Activated T-cell treated with anti-CD3 and anti-CD28 coated beads, Interleukin-2, amount 50 U/mL, for 24 hours (primary cell): ENCODE results near the gene GIPC1.
"Not testable (repeated sequence)": the region's sequence is repeated elsewhere in the genome, so short reads cannot be mapped to it uniquely, and the experiment has no call there.

Experiments used
- DNase-seq: peaks from one replicate; pipeline ENCODE4 v3.0.0-alpha.2; 2020
- H3K27ac Mint-ChIP-seq: 2 replicates; pipeline ENCODE4 v1.8.0; 2020; ENCODE audit warnings: mild to moderate bottlenecking, mixed read lengths
- H3K27me3 Mint-ChIP-seq: 2 replicates; pipeline ENCODE4 v1.8.0; 2020; ENCODE audit warnings: mixed read lengths
- H3K36me3 Mint-ChIP-seq: 2 replicates; pipeline ENCODE4 v1.8.0; 2020; ENCODE audit warnings: low read depth, mixed read lengths
- H3K4me1 Mint-ChIP-seq: 2 replicates; pipeline ENCODE4 v1.8.0; 2020; ENCODE audit warnings: low read depth, mixed read lengths
- H3K4me3 Mint-ChIP-seq: 2 replicates; pipeline ENCODE4 v1.8.0; 2020; ENCODE audit warnings: mild to moderate bottlenecking, moderate library complexity, mixed read lengths
- H3K9me3 Mint-ChIP-seq: 2 replicates; pipeline ENCODE4 v1.8.0; 2020; ENCODE audit warnings: mixed read lengths

Gene GIPC1

GRCh38 chr19:14473073-14473977, 22.6 kb downstream of the GIPC1 start:
- Mint-ChIP-seq H3K4me3 (peak overlapping the region; percentile 15), H3K36me3 (peaks cover 39% of the 10 kb centered on the region), H3K9me3 (no peaks in the 10 kb centered on the region), H3K4me1 (peaks cover 35% of the 10 kb centered on the region), H3K27me3 (peaks cover 25% of the 10 kb centered on the region), H3K27ac (no peak overlapping the region)
- no peak for DNase-seq

GRCh38 chr19:14472202-14472938, 23.6 kb downstream of the GIPC1 start:
- Mint-ChIP-seq H3K4me3 (peak overlapping the region; percentile 23), H3K27me3 (peaks cover 25% of the 10 kb centered on the region), H3K9me3 (no peaks in the 10 kb centered on the region), H3K4me1 (peaks cover 35% of the 10 kb centered on the region), H3K27ac (no peak overlapping the region), H3K36me3 (peaks cover 44% of the 10 kb centered on the region)
- DNase-seq: peak; percentile 93

- Mint-ChIP-seq H3K27me3 (peaks cover 25% of the 10 kb centered on the region), H3K4me3 (no peak overlapping the region), H3K27ac (no peak overlapping the region), H3K9me3 (no peaks in the 10 kb centered on the region), H3K36me3 (peaks cover 49% of the 10 kb centered on the region), H3K4me1 (peaks cover 34% of the 10 kb centered on the region)
- no peak for DNase-seq
Measured at GRCh38 chr19:14471436-14472187, 24.3 kb downstream of the GIPC1 start.

GRCh38 chr19:14470031-14470876, 25.7 kb downstream of the GIPC1 start:
- H3K4me3 Mint-ChIP-seq: no peak overlapping the region
- peaks cover 19% of the 10 kb centered on the region for H3K27me3 Mint-ChIP-seq
- no peak overlapping the region for H3K27ac Mint-ChIP-seq
- no peaks in the 10 kb centered on the region for H3K9me3 Mint-ChIP-seq
- H3K4me1 Mint-ChIP-seq: peaks cover 21% of the 10 kb centered on the region
- DNase-seq: no peak
- H3K36me3 Mint-ChIP-seq: peaks cover 60% of the 10 kb centered on the region

GRCh38 chr19:14467816-14468215, 28.1 kb downstream of the GIPC1 start:
- no peaks in the 10 kb centered on the region for H3K9me3 Mint-ChIP-seq
- no peak overlapping the region for H3K4me3 Mint-ChIP-seq
- peak overlapping the region; percentile 26 for H3K27ac Mint-ChIP-seq
- DNase-seq: no peak
- peaks cover 7% of the 10 kb centered on the region for H3K4me1 Mint-ChIP-seq
- peaks cover 3% of the 10 kb centered on the region for H3K27me3 Mint-ChIP-seq
- H3K36me3 Mint-ChIP-seq: peaks cover 84% of the 10 kb centered on the region

GRCh38 chr19:14467391-14467790, 28.5 kb downstream of the GIPC1 start:
- H3K4me3 Mint-ChIP-seq: no peak overlapping the region

GRCh38 chr19:14463747-14464146, 32.2 kb downstream of the GIPC1 start:
- H3K27ac Mint-ChIP-seq: no peak overlapping the region
- H3K27me3 Mint-ChIP-seq: no peaks in the 10 kb centered on the region
- peaks cover 7% of the 10 kb centered on the region for H3K4me1 Mint-ChIP-seq
- no peak overlapping the region for H3K4me3 Mint-ChIP-seq
- H3K9me3 Mint-ChIP-seq: no peaks in the 10 kb centered on the region
- peaks cover 93% of the 10 kb centered on the region for H3K36me3 Mint-ChIP-seq
- DNase-seq: no peak

More at GRCh38 chr19:14467391-14467790, 28.5 kb downstream of the GIPC1 start:
- Mint-ChIP-seq H3K9me3 (no peaks in the 10 kb centered on the region), H3K27me3 (no peaks in the 10 kb centered on the region), H3K36me3 (peaks cover 88% of the 10 kb centered on the region), H3K27ac (no peak overlapping the region), H3K4me1 (peaks cover 5% of the 10 kb centered on the region)
- DNase-seq: no peak

- H3K4me1 Mint-ChIP-seq, H3K27ac Mint-ChIP-seq, H3K4me3 Mint-ChIP-seq, H3K9me3 Mint-ChIP-seq, H3K27me3 Mint-ChIP-seq, DNase-seq: not testable (repeated sequence)
- H3K36me3 Mint-ChIP-seq: peaks cover 94% of the 10 kb centered on the region
Measured at GRCh38 chr19:14462401-14462800, 33.5 kb downstream of the GIPC1 start.

- Mint-ChIP-seq H3K4me3 (no peak overlapping the region), H3K4me1 (peaks cover 7% of the 10 kb centered on the region), H3K36me3 (peaks cover 92% of the 10 kb centered on the region), H3K27ac (no peak overlapping the region), H3K27me3 (no peaks in the 10 kb centered on the region), H3K9me3 (no peaks in the 10 kb centered on the region)
- no peak for DNase-seq
Measured at GRCh38 chr19:14460935-14461334, 35.0 kb downstream of the GIPC1 start.

GRCh38 chr19:14459703-14460102, 36.2 kb downstream of the GIPC1 start:
- no peak for DNase-seq
- H3K4me3 Mint-ChIP-seq: no peak overlapping the region
- no peaks in the 10 kb centered on the region for H3K9me3 Mint-ChIP-seq
- peaks cover 7% of the 10 kb centered on the region for H3K4me1 Mint-ChIP-seq
- H3K27me3 Mint-ChIP-seq: no peaks in the 10 kb centered on the region
- H3K36me3 Mint-ChIP-seq: peaks cover 92% of the 10 kb centered on the region
- H3K27ac Mint-ChIP-seq: peak overlapping the region; percentile 61

GRCh38 chr19:14452303-14452702, 43.6 kb downstream of the GIPC1 start:
- Mint-ChIP-seq H3K4me1 (peaks cover 13% of the 10 kb centered on the region), H3K36me3 (peaks cover 86% of the 10 kb centered on the region)
- not testable (repeated sequence) for DNase-seq, H3K27ac Mint-ChIP-seq, H3K27me3 Mint-ChIP-seq, H3K4me3 Mint-ChIP-seq, H3K9me3 Mint-ChIP-seq

- Mint-ChIP-seq H3K27ac (no peak overlapping the region), H3K4me1 (peaks cover 14% of the 10 kb centered on the region), H3K4me3 (no peak overlapping the region), H3K36me3 (peaks cover 88% of the 10 kb centered on the region), H3K27me3 (no peaks in the 10 kb centered on the region), H3K9me3 (no peaks in the 10 kb centered on the region)
- DNase-seq: no peak
Measured at GRCh38 chr19:14450876-14451275, 45.1 kb downstream of the GIPC1 start.

- Mint-ChIP-seq H3K9me3 (no peaks in the 10 kb centered on the region), H3K27ac (peak overlapping the region; percentile 4), H3K4me1 (peaks cover 14% of the 10 kb centered on the region), H3K4me3 (no peak overlapping the region), H3K36me3 (peaks cover 90% of the 10 kb centered on the region), H3K27me3 (no peaks in the 10 kb centered on the region)
- peak; percentile 82 for DNase-seq
Measured at GRCh38 chr19:14450168-14450874, 45.6 kb downstream of the GIPC1 start.
